Inflammatory macrophage treated with lipopolysaccharide for 1 hour (primary cell): Measurements from ENCODE around the gene ABCC4.

Experiments used
- DNase-seq, 2 donors: peaks; one replicate each; pipeline ENCODE4 v3.0.0-alpha.2; 2020 to 2022

ABCC4 gene

DNA sequence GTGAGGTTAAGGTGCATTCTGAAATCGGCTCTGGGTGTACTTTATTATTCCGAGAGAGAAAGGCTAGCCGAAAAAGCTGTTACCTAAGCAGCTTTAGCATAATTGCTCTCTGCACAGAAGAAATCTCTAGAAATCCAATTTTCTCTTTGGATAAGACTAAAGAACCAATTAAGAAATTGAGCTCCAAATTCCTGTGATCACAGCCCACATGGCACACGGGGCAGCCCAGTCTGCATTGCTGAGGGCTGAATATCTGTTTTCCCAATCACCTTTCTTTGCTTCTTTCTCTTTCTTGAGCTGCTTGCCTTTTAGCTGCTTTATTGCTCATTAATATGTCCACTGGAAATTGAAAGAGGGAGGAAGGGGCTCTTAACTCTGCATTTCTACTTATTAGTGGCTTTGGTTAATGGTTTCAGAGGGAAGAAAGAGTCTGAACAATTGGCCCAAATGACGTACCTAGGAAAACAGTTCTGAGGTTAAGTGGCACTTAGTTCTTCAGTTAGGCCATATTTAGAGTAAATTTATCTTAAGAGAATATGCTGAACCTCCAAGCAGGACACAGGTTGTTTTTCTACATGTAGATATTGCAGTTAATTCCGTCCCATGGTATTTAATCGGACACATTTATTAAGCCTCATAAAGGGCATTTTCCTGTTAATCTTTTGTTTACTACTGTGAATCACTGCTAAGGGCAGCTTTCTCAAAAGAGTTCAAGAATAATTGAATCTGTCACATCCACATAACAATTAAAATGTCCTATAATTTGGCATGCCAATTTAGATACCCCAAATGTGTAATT, 265.7 kb downstream of the ABCC4 start:
- DNase-seq, result no peak

DNA sequence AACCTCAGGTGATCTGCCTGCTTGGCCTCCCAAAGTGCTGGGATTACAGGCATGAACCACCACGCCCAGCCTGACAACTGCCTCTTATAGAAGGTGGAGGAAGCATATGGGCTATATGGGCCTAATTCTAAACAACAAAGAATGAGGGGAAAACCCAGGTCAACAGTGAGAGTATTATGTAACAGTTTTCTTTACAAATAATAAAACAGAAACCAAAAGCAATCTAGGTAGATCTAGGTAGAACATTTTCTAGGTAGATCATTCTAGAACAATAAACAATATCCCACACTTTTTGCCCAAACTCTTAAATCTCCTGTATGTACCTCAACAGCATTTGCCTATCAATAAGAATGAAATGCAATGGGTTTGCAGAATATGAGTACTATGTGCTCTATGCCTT, 267.4 kb downstream of the ABCC4 start:
- no peak for DNase-seq

DNA sequence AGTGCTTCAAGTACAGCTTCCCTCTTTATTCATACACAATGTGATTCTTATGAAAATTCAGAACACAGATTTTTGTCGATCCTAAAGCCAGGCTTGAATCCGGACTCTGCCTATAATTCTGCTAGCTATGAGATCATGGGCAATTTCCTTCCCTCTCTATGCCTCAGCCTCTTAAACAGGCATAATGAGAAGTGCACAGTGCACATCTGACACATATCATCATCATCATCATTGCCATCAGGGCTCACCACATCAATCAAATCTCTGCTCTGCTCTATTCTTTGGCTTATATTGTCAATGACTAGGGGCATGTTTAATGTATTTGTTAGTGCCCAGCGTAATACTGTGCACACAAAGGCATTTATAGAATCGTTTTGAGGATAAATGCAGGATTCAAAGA, 269.1 kb downstream of the ABCC4 start:
- no peak for DNase-seq

DNA sequence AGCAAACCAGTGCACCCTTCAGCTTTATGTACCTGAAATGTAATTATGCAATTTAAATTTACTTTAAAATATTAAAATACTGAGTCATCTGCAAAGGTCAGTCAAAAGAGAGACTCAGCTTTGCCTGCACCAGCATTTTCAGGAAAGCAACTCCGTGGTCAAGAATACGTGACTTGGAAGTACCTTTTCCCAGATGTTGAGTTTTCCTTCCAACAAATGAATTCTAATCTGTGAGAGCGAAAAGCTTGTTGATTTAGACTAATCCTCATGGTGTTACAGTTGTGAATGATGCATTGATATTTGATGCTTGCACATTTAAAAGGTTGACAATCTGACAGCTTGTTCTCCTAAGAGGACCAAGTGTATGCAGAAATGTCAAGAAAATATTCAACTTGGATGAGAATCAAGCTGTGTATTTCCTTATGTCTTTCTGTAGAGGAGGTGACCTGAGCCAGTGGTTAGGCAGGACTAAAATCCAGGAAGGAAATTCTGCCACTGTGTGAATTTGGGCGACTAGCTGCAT, 270.4 kb downstream of the ABCC4 start:
- no peak for DNase-seq

DNA sequence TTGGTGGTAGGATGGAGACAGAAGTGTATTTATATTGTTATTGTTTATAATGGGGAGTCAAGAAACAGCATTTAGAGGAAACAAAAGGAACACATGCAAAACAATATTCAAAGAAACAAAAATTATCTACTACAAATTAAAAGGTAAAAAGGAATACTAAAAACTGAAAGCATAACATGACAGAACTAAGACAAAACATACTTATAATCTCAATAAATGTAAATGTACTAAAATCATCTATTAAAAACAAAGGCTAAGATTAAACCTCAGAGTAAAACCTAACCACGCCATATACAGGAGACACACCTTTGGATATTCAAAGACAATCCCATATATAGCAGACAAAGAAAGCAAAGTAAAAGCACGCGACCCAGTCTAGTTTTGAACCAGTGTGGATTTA, 273.6 kb downstream of the ABCC4 start:
- no peak for DNase-seq

DNA sequence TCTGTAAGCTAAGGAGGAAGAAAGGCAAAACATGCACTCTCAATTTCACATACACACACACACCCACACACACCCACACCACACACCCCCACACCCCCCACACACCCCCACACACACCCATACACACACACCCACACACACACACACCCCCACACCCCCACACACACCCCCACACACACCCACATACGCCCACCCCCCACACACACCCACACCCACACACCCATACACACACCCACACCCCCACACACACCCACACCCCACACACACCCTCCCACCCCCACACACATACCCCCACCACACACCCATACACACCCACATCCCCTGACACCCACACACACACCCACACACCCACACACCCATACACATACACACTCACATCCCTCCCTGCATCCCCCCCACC, 276.1 kb downstream of the ABCC4 start:
- DNase-seq, result no peak

DNA sequence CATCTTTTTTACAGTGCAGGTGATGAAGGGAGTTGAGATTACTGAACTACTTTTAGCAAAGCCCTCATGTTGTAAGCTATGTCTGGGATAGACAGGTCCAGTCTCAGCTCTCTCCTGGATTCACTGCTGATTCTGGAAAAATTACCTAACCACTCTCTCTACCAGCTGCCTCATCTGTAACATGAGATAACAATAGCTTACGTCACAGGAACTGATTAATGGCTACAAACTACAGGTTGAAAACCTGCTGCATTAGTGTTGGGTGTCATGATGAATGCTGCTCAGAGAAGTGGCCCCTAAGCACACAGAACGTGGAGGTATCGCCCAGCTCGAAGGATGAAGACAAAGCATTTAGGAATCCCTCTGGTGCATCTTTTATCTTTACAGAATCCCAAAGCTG, 277.8 kb downstream of the ABCC4 start:
- DNase-seq, result no peak

DNA sequence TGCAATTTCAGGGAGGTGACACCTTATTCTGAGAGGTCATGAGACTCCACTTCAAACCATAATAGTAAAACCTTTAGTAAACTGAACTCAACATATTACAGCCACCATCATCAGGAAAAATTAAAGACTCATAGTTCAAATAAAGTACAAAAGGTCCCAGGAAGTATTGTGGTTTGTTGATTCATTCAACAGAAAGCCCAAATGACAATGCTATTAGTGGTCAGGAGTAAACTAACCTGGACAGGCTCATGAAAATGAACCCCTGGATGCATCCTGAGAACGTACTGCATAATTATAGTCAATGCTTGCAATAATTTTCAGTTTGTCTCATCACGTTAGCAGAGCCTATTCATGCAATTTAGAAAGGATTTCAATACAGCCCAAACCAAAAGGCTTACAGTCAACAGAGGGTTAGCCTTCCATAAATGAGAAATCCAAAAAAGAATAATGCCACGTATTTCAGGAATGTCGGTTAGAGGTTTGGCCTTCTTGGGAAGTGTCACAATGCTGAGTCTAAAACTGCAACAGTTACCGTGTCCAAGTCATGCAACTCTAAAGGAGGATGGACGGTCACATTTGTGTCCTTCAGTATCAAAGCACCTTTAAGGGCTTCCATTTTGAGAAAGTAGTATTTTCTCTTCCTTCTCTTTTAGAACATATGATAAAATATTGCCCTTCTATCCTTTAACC, 280.8 kb downstream of the ABCC4 start:
- no peak for DNase-seq

DNA sequence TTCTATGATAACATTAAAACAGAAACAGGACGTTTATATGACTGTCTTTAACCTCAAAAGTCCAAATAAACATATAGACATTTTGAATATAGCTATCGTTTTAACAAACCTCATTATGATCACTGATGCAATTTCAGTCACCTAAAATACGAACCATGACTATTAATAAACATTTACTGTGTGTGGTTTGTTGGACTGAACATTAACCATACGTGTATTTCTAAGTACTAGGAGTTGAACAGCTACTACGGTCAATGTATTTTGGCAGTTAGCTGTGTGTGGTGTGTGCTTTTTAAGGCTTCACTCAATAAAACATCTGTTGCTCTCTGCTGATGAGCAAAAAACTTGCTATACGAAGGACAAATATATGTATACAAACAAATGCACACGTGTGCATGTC, 281.4 kb downstream of the ABCC4 start:
- DNase-seq, result no peak

DNA sequence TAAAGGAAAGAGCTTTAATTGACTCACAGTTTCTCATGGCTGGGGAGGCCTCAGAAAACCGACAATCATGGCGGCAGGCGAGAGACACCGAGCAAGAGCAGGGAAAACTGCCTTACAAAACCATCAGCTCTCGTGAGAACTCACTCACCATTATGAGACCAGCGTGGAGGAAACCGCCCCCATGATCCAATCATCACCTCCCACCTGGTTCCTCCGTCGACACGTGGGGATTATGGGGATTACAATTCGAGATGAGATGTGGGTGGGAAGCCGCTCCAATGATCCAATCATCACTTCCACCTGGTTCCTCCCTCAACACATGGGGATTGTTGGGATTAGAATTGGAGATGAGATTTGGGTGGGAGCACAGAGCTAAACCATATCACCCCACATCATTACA, 293.9 kb downstream of the ABCC4 start:
- no peak for DNase-seq

DNA sequence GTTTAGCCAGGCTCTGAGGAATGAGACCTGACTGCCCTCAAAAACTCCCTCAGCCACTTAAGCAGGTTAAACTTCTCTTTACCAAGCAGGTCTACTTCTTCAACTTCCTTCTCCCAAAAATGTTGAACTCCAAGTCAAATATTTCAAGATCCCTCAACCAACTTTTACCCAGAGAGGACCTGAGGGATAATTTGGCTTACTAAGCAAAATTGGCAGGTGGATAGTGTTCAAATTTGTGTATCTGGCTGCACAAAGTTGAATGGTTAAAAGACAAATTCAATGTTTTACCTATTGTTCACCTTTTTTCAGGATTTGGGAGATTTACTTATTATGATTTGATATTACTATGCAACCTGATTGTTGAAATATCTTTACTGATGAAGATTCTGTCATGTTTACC, 296.0 kb downstream of the ABCC4 start:
- no peak for DNase-seq

DNA sequence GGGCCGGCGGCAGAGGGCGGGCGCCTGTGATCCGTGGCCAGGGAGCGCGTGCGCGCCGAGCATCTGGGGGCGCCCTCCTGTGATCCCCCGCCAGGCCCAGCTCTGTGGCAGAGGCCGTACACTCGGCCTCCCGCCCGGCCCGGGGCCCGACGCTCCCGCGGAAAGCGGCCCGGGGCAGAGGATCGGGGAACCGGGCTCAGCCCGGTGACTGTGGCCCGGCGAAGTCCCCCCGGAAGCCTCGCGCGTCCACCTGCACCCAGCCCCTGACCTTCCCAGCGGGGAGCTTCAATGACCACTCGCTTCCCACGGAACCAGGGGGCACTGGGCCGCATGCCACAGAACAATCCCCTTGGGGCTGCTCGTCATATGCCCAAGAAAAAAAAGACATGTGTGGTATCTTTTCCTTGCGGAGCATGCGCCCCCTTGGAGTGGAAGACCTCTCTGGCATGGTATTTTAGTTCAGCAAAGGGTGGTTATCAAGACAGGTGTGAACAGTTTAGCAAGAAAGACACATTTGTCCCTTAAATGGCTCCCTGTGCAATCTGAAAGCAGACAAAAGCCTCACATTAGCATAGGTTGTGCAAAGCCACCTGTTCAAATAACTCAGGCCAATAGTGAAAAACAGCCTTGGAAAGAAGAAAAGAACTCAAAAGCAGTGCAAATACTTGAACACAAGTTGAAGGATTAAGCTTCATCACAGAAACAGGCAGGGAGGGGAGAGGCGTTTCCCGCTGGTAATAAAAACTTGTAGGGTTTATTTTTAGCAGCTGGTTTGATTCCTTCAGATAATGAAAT, 298.0 kb downstream of the ABCC4 start:
- no peak for DNase-seq

DNA sequence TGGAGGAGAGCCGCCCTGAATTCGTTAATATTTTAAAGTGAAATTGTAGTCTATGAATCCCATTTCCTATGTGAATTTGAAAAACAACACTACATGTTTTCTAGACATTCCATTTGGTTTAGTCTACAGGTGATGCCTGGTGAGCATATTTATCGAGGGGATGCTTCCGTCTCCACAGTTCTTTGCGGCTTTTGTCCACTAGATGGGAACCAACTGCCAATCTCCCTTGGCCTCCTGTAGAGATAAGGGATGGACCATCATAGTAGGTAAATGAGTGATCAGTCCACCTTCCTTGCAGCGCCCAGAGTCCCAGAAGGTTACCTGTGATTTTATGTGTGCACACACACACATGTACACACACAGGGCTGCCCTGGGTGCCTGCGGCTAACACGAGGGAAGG, 299.1 kb downstream of the ABCC4 start:
- no peak for DNase-seq

DNA sequence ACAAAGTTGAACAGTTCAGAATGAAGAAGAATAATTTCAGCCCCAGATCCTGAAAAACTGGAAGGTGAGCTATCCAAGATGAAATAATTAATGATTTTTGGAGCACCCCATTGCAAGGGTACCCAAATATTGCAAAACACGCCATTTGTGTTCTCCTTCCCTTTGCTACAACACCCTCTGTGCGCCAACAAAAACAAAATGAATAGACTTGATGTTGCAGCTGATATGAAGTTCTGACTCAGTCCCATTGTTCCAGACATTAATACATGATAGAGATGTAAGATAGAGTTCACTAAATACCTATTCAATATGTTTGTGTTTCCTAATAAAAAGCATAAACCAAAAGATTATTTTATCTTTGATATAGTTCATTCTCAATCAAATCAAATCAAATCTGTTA, 301.4 kb downstream of the ABCC4 start:
- no peak for DNase-seq

DNA sequence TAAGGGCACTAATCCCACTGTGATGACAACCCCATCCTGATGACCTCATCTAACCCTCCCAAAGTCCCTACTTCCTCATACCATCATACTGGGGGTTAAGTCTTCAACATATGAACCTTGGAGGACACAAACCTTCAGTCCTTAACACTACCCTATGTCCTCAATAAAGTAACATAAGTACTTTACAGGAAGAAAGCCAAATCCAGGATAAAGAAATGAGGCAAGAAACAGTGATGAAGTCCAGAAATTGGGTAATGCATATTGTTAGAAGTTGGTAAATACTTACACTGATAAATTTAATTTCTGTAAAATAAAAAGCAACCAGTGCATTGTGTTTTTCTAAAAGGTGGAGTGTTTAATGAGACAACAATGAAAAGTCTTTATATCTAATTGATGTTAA, 304.1 kb downstream of the ABCC4 start:
- DNase-seq, result no peak

DNA sequence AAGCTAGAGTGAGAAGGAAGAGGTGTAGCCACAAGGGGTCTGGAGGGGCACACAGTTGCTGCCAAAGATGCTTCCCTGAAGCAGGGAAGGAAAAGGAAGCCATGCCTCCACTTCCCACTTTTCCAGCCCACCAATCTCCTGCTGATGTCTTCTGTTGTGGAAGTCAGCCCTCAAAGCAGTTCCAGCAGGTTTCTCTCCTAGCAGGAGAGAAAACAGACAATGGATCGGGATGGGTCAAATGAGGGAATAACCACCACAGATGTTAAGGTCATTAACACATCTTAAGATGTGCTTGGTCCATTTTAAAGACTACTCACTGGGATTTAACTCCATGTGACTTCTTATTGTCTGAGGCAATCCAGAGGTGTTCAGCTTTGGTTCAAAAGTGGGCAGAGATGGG, 304.8 kb downstream of the ABCC4 start:
- no peak for DNase-seq

DNA sequence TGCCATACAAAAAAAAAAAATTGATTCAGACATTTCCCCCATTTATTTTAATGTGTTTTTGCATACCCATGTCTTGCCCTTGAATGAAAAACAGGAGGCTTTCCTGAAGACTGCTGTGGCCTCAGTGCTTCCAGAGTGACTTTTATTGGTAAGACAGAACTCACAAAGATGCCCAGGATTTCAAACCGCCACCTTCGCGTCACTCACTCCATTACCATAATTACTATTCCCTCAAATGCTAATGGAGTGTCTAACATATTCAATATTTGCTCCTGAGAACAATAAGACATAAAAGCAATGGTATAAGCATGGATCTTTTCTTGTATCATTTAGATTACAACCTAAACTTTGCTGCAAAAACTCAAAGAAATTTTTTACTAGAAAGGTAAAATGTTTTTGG, 306.7 kb downstream of the ABCC4 start:
- no peak for DNase-seq

DNA sequence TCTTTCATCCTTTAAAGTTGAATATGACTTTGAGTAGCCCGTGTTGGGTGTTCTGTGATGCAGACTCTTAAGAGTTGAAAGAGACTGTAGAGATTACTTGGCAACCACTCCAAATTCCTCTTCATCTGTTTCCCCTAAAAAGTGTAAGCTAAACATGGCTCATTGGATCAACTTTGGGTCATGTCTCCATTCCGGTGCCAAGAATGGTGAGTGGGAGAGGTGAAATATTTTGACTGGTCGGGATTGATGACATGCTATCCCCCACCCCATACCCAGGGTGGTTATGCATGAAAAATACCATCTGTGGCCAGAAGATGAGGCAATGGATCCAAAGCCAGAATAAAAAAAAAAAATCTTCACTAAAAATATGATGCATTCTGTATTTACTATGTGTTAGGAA, 307.6 kb downstream of the ABCC4 start:
- no peak for DNase-seq

DNA sequence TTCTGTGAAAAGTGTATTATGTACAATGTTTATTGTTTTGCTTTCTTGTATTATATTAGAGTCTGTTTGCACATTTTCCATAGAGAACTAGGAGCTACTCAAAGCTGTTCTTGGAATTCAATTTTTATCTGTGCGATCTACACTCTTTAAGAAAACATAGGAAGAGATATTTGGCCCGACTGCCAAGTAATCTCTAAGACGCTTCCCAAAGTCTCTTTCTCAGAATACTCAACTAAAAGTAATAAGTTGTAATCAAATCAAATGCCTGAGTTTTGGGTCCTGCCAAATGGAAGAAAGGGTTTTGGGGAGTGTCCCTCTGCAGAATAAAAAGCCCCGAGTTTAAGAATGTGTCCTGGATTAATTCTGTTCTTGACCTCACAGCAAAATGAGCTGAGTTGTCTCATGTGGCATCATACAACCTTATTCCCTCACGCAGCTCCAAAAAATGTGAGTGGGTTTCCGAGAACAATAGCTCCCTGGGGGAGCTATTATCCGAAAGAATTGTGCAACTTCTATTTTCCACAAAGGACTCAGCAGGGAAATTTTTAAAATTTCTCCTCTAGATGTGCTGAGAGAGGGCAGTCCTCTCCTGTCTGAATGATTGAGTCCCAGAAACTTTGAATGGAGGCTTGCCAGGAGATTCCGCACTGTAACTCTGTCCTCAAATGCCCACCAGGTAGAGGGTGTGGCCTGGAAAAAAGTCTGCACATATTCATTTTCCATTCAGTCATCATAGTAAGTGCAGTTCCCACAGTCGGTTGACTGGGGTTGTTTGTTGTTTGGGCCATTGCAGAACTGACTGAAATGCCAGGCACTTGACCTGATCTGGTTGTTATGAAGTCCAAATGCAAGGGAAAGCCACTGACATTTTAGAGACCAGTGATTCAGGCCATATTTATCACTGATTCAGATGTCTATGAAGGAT, 309.0 kb downstream of the ABCC4 start:
- DNase-seq, result no peak

DNA sequence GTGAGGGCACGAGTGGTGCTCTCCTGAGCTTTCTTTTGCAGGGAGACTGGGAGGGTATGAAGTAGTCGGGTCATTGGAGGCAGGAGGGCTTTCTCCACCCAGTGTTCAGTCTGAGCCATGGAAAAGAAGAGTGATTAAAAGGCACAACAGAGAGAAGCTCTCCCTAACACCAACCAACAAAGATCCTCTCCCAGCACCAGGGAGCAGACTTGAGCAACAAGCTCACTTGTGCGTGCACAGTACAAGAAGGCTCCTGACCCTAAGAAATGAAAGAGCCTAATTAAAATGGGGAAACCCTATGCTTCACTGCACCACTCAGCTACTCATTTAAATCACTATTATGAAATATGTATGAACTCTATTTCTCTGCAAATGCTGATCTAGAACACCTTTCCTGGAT, 312.6 kb downstream of the ABCC4 start:
- DNase-seq, result no peak

DNA sequence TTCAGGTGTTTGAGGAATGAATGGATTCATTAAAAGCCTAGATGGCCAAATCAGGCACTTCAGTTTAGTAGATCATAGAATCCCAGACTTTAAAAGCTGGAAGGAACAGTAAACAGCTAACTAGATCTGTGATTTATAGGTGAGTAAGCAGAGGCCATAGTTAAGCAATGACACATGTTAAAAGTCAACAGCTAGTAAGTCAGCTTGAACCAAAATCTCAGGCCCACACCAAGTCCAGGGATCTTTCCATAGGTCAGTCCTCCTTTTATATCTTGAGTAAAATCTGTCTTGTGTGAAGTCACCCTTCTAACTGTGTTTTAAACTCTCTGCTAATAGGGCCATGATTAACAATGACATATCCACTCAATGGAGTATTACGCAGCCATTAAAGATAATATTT, 313.4 kb downstream of the ABCC4 start:
- DNase-seq, result no peak

DNA sequence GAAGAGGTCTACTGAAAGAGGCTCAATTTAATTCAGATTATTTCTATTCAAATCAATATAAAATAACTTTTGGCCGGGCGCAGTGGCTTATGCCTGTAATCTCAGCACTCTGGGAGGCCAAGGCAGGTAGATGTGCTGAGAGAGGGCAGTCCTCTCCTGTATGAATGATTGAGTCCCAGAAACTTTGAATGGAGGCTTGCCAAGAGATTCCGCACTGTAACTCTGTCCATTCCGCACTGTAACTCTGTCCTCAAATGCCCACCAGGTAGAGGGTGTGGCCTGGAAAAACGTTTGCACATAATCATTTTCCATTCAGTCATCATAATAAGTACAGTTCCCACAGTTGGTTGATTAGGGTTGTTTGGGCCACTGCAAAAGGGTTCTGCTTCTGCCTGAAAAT, 314.2 kb downstream of the ABCC4 start:
- no peak for DNase-seq

DNA sequence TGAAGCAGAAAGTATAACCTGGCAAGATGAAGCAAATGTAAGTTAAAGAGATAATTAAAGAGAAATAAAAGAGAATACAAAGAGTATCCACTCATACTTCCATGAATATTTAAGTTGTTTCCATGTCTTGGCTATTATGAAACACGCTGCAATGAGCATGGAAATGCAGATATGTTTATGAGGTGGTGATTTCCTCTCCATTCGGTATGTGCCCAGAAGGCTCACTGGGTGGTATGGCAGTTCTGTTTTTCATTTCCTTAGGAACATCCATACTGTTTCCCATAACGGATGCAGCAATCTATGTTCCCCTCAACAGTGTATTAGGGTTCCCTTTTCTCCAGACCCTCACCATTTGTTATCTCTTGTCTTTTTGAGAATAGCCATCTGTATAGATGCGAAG, 316.3 kb downstream of the ABCC4 start:
- no peak for DNase-seq
